Ecto neural progenitor cell (in vitro differentiated cells): ENCODE measurements around the gene CCDC40.
"Not testable (repeated sequence)": the region's sequence is repeated elsewhere in the genome, so short reads cannot be mapped to it uniquely, and the experiment has no call there.

Experiments used
- DNase-seq: peaks from one replicate; pipeline ENCODE4 v3.0.0-alpha.2; 2018; ENCODE audit warnings: low spot score

CCDC40 gene

GRCh38 chr17:80083136-80083661 lies 46.8 kb downstream of the CCDC40 start:
- DNase-seq: no peak

GRCh38 chr17:80084773-80085172 lies 48.3 kb downstream of the CCDC40 start:
- DNase-seq: no peak

GRCh38 chr17:80086081-80086480 lies 49.6 kb downstream of the CCDC40 start:
- no peak for DNase-seq

GRCh38 chr17:80086616-80087015 lies 50.2 kb downstream of the CCDC40 start:
- no peak for DNase-seq

GRCh38 chr17:80087346-80088265 lies 51.2 kb downstream of the CCDC40 start:
- no peak for DNase-seq

GRCh38 chr17:80089762-80090161 lies 53.3 kb downstream of the CCDC40 start:
- DNase-seq: no peak

GRCh38 chr17:80090164-80090563 lies 53.7 kb downstream of the CCDC40 start:
- DNase-seq: not testable (repeated sequence)

GRCh38 chr17:80091376-80091775 lies 54.9 kb downstream of the CCDC40 start:
- no peak for DNase-seq

GRCh38 chr17:80092959-80093358 lies 56.5 kb downstream of the CCDC40 start:
- DNase-seq: no peak

GRCh38 chr17:80095038-80095843 lies 58.8 kb downstream of the CCDC40 start:
- DNase-seq: no peak

GRCh38 chr17:80095844-80096475 lies 59.5 kb downstream of the CCDC40 start:
- no peak for DNase-seq

- no peak for DNase-seq
Observed at GRCh38 chr17:80096561-80097021, 60.1 kb downstream of the CCDC40 start.

GRCh38 chr17:80097127-80097621 lies 60.7 kb downstream of the CCDC40 start:
- DNase-seq: no peak

GRCh38 chr17:80097844-80098691 lies 61.6 kb downstream of the CCDC40 start:
- no peak for DNase-seq

- DNase-seq: peak; percentile 43
Observed at GRCh38 chr17:80099291-80100034, 63.0 kb downstream of the CCDC40 start.

GRCh38 chr17:80100035-80100323 lies 63.5 kb downstream of the CCDC40 start:
- DNase-seq: peak; percentile 43

- peak; percentile 98 for DNase-seq
Observed at GRCh38 chr17:80101011-80101945, 64.8 kb downstream of the CCDC40 start, which contains the start of gene GAA. TSS of gene GAA (plus strand) at chr17:80101581. CDS start at chr17:80104587, 3,006 bp downstream.

GRCh38 chr17:80101946-80102663 lies 65.7 kb downstream of the CCDC40 start:
- peak; percentile 74 for DNase-seq
